H9 (cell line): ENCODE results near the gene VILL. TPM values are rescaled to one million over a fixed set of nuclear protein-coding genes. Genes with fewer than 3 reads are reported as not detected.
A peak's percentile ranks its signal among the peaks of the same experiment; 100 is the strongest.

Experiments
- DNase-seq: peaks from one replicate; pipeline ENCODE4 v3.0.0-alpha.2; 2017
- H2AFZ ChIP-seq: one replicate; pipeline ENCODE4 v1.6.1; 2013; ENCODE audit warnings: mild to moderate bottlenecking, low read length, control low read depth, moderate library complexity
- H2AK5ac ChIP-seq: 2 replicates; pipeline ENCODE4 v1.6.1; 2013; ENCODE audit warnings: low read length, control low read depth, mixed read lengths; ENCODE audit not compliant: insufficient read length
- H2BK120ac ChIP-seq: one replicate; pipeline ENCODE4 v1.6.1; 2013; ENCODE audit warnings: low read depth, mild to moderate bottlenecking, low read length, control low read depth, inconsistent platforms; ENCODE audit not compliant: poor library complexity, severe bottlenecking
- H2BK12ac ChIP-seq: 2 replicates; pipeline ENCODE4 v1.6.1; 2013; ENCODE audit warnings: low read length, control low read depth, mixed read lengths, low read depth; ENCODE audit not compliant: insufficient read length
- H2BK15ac ChIP-seq: 2 replicates; pipeline ENCODE4 v1.6.1; 2013; ENCODE audit warnings: low read depth, low read length, control low read depth
- H2BK20ac ChIP-seq: one replicate; pipeline ENCODE4 v1.6.1; 2013; ENCODE audit warnings: low read depth, mild to moderate bottlenecking, low read length, control low read depth, inconsistent platforms; ENCODE audit not compliant: poor library complexity, severe bottlenecking
- H2BK5ac ChIP-seq: 2 replicates; pipeline ENCODE4 v1.6.1; 2013; ENCODE audit warnings: low read length, control low read depth, mixed read lengths; ENCODE audit not compliant: insufficient read length
- H3K14ac ChIP-seq: 2 replicates; pipeline ENCODE4 v1.6.1; 2013; ENCODE audit warnings: low read length, control low read depth; ENCODE audit not compliant: insufficient read depth
- H3K18ac ChIP-seq: 2 replicates; pipeline ENCODE4 v1.6.1; 2013; ENCODE audit warnings: low read depth, mild to moderate bottlenecking, mixed read lengths, low read length, control low read depth; ENCODE audit not compliant: insufficient read length
- H3K23ac ChIP-seq: 2 replicates; pipeline ENCODE4 v1.6.1; 2013; ENCODE audit warnings: low read length, control low read depth, mixed read lengths, low read depth; ENCODE audit not compliant: insufficient read length
- H3K23me2 ChIP-seq: 2 replicates; pipeline ENCODE4 v1.6.1; 2013; ENCODE audit warnings: low read depth, mild to moderate bottlenecking, mixed read lengths, low read length, control low read depth; ENCODE audit not compliant: insufficient read length, poor library complexity, severe bottlenecking
- H3K27ac ChIP-seq: 2 replicates; pipeline ENCODE4 v1.5.1; 2013; ENCODE audit warnings: low read length, control low read depth, mixed read lengths, low read depth; ENCODE audit not compliant: insufficient read length
- H3K27me3 ChIP-seq: 2 replicates; pipeline ENCODE4 v1.6.1; 2013; ENCODE audit warnings: low read length, control low read depth, inconsistent platforms; ENCODE audit not compliant: insufficient read depth
- H3K4ac ChIP-seq: 2 replicates; pipeline ENCODE4 v1.6.1; 2013; ENCODE audit warnings: low read depth, mild to moderate bottlenecking, control low read depth, inconsistent platforms, low read length, moderate library complexity
- H3K4me1 ChIP-seq: 2 replicates; pipeline ENCODE4 v1.6.1; 2013; ENCODE audit warnings: low read length, control low read depth, inconsistent platforms; ENCODE audit not compliant: insufficient read depth
- H3K4me2 ChIP-seq: 2 replicates; pipeline ENCODE4 v1.6.1; 2013; ENCODE audit warnings: low read length, control low read depth, mixed read lengths; ENCODE audit not compliant: insufficient read length, insufficient read depth
- H3K56ac ChIP-seq: 2 replicates; pipeline ENCODE4 v1.6.1; 2013; ENCODE audit warnings: low read depth, mild to moderate bottlenecking, mixed read lengths, low read length, control low read depth; ENCODE audit not compliant: insufficient read length
- H3K79me1 ChIP-seq: 2 replicates; pipeline ENCODE4 v1.6.1; 2013; ENCODE audit warnings: low read depth, mild to moderate bottlenecking, moderate library complexity, low read length, control low read depth, inconsistent platforms; ENCODE audit not compliant: insufficient read depth, poor library complexity, severe bottlenecking
- H3K79me2 ChIP-seq: 2 replicates; pipeline ENCODE4 v1.6.1; 2013; ENCODE audit warnings: low read length, control low read depth, inconsistent platforms; ENCODE audit not compliant: insufficient read depth
- H3K9ac ChIP-seq: 2 replicates; pipeline ENCODE4 v1.6.1; 2013; ENCODE audit warnings: low read length, control low read depth, mixed read lengths; ENCODE audit not compliant: insufficient read length; ENCODE audit errors: extremely low read depth
- H3K9me3 ChIP-seq: one replicate; pipeline ENCODE4 v1.6.1; 2013; ENCODE audit warnings: low read depth, low read length, inconsistent platforms; ENCODE audit not compliant: control insufficient read depth
- H3T11ph ChIP-seq: one replicate; pipeline ENCODE4 v1.6.1; 2013; ENCODE audit warnings: mild to moderate bottlenecking, low read length, control low read depth, inconsistent platforms
- H4K20me1 ChIP-seq: one replicate; pipeline ENCODE4 v1.6.1; 2013; ENCODE audit not compliant: control insufficient read depth, insufficient read length, insufficient read depth
- H4K5ac ChIP-seq: 2 replicates; pipeline ENCODE4 v1.6.1; 2013; ENCODE audit warnings: low read depth, mild to moderate bottlenecking, mixed read lengths, low read length, control low read depth; ENCODE audit not compliant: insufficient read length
- H4K8ac ChIP-seq: replicated peaks from 2 replicates; pipeline ENCODE4 v1.6.1; 2013; ENCODE audit warnings: low read length, control low read depth, mixed read lengths, low read depth; ENCODE audit not compliant: insufficient read length
- H4K91ac ChIP-seq: 2 replicates; pipeline ENCODE4 v1.6.1; 2013; ENCODE audit warnings: low read depth, mild to moderate bottlenecking, moderate library complexity, mixed read lengths, low read length, control low read depth; ENCODE audit not compliant: insufficient read length
- H3K27ac Mint-ChIP-seq, 3 experiments: 2 replicates in 2 of 3; 3 replicates in 1 of 3; pipeline ENCODE4 v1.8.0; 2020 to 2021; ENCODE audit warnings: mixed read lengths in 3 of 3, mild to moderate bottlenecking in 1 of 3, moderate library complexity in 1 of 3
- H3K27me3 Mint-ChIP-seq: 2 replicates; pipeline ENCODE4 v1.8.0; 2021; ENCODE audit warnings: low read depth, mild to moderate bottlenecking, moderate library complexity, mixed read lengths
- H3K36me3 Mint-ChIP-seq, 3 experiments: 2 replicates in 2 of 3; 3 replicates in 1 of 3; pipeline ENCODE4 v1.8.0; 2020 to 2021; ENCODE audit warnings: low read depth in 3 of 3, mixed read lengths in 3 of 3; ENCODE audit not compliant: insufficient read depth in 1 of 3
- H3K4me1 Mint-ChIP-seq, 2 experiments: 2 replicates each; pipeline ENCODE4 v1.8.0; 2020; ENCODE audit warnings: mixed read lengths in 2 of 2
- H3K4me3 Mint-ChIP-seq, 2 experiments: 2 replicates in 1 of 2; 3 replicates in 1 of 2; pipeline ENCODE4 v1.8.0; 2020 to 2021; ENCODE audit warnings: mild to moderate bottlenecking in 2 of 2, mixed read lengths in 2 of 2, moderate library complexity in 1 of 2
- H3K9me3 Mint-ChIP-seq, 2 experiments: 2 replicates in 1 of 2; 3 replicates in 1 of 2; pipeline ENCODE4 v1.8.0; 2020; ENCODE audit warnings: mild to moderate bottlenecking in 2 of 2, mixed read lengths in 2 of 2, moderate library complexity in 1 of 2
- WGBS: extraction: QIAGEN DNeasy Blood & Tissue Kit; methylation state at CpG from one replicate; pipeline ENCODE4 v1.1.7; 2013; ENCODE audit warnings: missing lambda C conversion rate, low lambda C conversion rate, mixed read lengths; ENCODE audit not compliant: insufficient read length; ENCODE audit errors: extremely low coverage; 5-methylcytosine and 5-hydroxymethylcytosine counted together
- total RNA-seq: library from RNA; stranded (reverse); gene quantifications from 2 replicates; pipeline ENCODE4 v1.2.1, GENCODE V29; 2021
- TF ChIP-seq, protein P1 (sequence below): fragments of 200-600 bp; sonication (generic); conservative IDR thresholded peaks from 3 replicates; pipeline ENCODE4 v1.8.0; 2021; ENCODE audit warnings: antibody characterized with exemption, mild to moderate bottlenecking

The VILL gene
- total RNA-seq, 1 experiment from 2014 or later: 3.2 TPM

DNA sequence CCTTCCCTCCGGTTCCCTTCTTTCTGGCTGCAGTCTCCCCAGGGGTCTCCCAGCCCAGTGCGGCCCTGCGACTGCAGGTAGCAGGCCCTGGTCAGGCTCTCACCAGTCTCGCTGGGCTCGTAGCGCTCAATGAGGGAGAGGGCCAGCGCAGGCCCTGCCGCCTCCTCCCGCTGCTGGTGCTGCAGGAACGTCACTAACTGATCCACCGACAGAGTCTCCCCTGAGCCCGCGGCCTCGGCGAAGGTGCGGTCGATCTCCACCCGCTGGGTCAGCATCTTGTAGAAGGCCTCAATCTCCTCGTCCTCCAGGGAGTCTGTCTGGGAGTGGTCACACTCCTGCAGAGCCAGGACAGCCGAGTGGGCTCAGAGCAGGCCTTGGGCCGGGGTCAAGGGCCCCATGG, 20.5 kb downstream of the VILL start:
- no peak overlapping the region for H2AFZ ChIP-seq
- TF ChIP-seq, protein P1, sequence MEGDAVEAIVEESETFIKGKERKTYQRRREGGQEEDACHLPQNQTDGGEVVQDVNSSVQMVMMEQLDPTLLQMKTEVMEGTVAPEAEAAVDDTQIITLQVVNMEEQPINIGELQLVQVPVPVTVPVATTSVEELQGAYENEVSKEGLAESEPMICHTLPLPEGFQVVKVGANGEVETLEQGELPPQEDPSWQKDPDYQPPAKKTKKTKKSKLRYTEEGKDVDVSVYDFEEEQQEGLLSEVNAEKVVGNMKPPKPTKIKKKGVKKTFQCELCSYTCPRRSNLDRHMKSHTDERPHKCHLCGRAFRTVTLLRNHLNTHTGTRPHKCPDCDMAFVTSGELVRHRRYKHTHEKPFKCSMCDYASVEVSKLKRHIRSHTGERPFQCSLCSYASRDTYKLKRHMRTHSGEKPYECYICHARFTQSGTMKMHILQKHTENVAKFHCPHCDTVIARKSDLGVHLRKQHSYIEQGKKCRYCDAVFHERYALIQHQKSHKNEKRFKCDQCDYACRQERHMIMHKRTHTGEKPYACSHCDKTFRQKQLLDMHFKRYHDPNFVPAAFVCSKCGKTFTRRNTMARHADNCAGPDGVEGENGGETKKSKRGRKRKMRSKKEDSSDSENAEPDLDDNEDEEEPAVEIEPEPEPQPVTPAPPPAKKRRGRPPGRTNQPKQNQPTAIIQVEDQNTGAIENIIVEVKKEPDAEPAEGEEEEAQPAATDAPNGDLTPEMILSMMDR: no peak
- no peak overlapping the region for H3K4me2 ChIP-seq
- H4K8ac ChIP-seq: no peak overlapping the region
- H3K27me3 Mint-ChIP-seq: no peaks in the 10 kb centered on the region
- H3K27me3 ChIP-seq: no peaks in the 10 kb centered on the region
- no peak overlapping the region for H2BK12ac ChIP-seq
- H2BK5ac ChIP-seq: no peak overlapping the region
- H3K4me3 Mint-ChIP-seq: no peak overlapping the region
- H3K27ac Mint-ChIP-seq: peak overlapping the region in 2 of 3 experiments; percentile 18 to 20; a peak in 1 of 7 replicates
- no peaks in the 10 kb centered on the region for H4K20me1 ChIP-seq
- H2BK120ac ChIP-seq: no peak overlapping the region
- H4K5ac ChIP-seq: no peak overlapping the region
- H3K4ac ChIP-seq: no peak overlapping the region
- H3K23ac ChIP-seq: no peak overlapping the region
- H2BK15ac ChIP-seq: no peak overlapping the region
- no peaks in the 10 kb centered on the region for H3K79me1 ChIP-seq
- no peaks in the 10 kb centered on the region for H3K9me3 ChIP-seq
- H2AK5ac ChIP-seq: no peak overlapping the region
- H3K79me2 ChIP-seq: no peaks in the 10 kb centered on the region
- no peak overlapping the region for H3T11ph ChIP-seq
- no peak overlapping the region for H2BK20ac ChIP-seq
- no peak overlapping the region for H3K9ac ChIP-seq
- no peak overlapping the region for H3K27ac ChIP-seq
- H3K9me3 Mint-ChIP-seq: no peaks in the 10 kb centered on the region
- DNase-seq: no peak
- no peak overlapping the region for H3K18ac ChIP-seq
- H3K4me1 Mint-ChIP-seq: no peaks in the 10 kb centered on the region
- no peak overlapping the region for H3K14ac ChIP-seq
- no peaks in the 10 kb centered on the region for H3K23me2 ChIP-seq
- no peak overlapping the region for H3K56ac ChIP-seq
- H3K4me1 ChIP-seq: no peaks in the 10 kb centered on the region
- WGBS: no CpG with 5 or more reads among the region's 21 CpGs
- H4K91ac ChIP-seq: no peak overlapping the region
- H3K36me3 Mint-ChIP-seq: peaks cover 3 to 35% (median 29%) of the 10 kb centered on the region in 3 experiments; a peak in 6 of 7 replicates
